ENCODE data around the gene PRSS12. TPM values are rescaled to one million over a fixed set of nuclear protein-coding genes. Genes with fewer than 3 reads are reported as not detected.

Gene PRSS12
- total RNA-seq, 1 experiment from 2014 or later = 13.8 TPM

DNA sequence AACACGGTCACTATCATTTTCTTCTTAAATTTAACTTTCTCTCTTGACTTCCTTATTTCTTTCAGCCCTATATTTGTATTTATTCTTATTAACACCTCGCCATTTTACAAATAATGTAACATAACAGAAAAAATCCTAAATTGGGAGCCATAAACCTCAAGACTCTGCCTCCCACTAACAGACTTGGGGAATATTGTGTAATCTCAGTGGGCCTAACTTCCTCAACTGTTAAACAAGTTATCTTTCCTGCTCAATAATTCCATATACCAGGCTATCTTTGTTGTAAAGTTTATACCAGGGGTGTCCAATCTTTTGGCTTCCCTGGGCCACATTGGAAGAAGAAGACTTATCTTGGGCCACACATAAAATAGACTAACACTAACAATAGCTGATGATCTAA lies 26.2 kb downstream of the PRSS12 start:
- no peak overlapping the region for H3K4me3 ChIP-seq (replicated peaks in 1 of 2; ENCODE audit: low read depth in 1 of 2, low read length in 2 of 2)
- ChIA-PET POLR2A (no interaction called here), CTCF (no interaction called here), RAD21 (ENCODE audit: low non-redundant PET in 1 of 2, low total read pairs in 2 of 2, uncharacterized antibody in 2 of 2, unreplicated experiment in 2 of 2) (no interaction called here)
- intact Hi-C loops (cut with micrococcal nuclease) = no loop called here
- H3K9me2 ChIP-seq (ENCODE audit: insufficient read depth) = no peaks in the 10 kb centered on the region
- H2AFZ ChIP-seq (ENCODE audit: low read depth, low read length, poor library complexity, severe bottlenecking) = no peak overlapping the region
- H3K36me3 ChIP-seq (ENCODE audit: control insufficient read depth in 1 of 2, insufficient read depth in 2 of 2, low read length in 2 of 2) = no peaks in the 10 kb centered on the region
- H4K20me1 ChIP-seq (ENCODE audit: insufficient read depth) = no peaks in the 10 kb centered on the region
- no peak overlapping the region for H3K9ac ChIP-seq (ENCODE audit: low read length)
- no TSS peak for BruUV-seq (replicated peaks)
- ATAC-seq (no peak), DNase-seq (ENCODE audit: low read depth, low spot score) (no peak)
- H3K79me2 ChIP-seq (ENCODE audit: insufficient read depth, low read length) = no peaks in the 10 kb centered on the region
- H3K27ac ChIP-seq (ENCODE audit: low read depth, low read length) = no peak overlapping the region
- no peak overlapping the region for H3K4me2 ChIP-seq (ENCODE audit: low read length)
- no peaks in the 10 kb centered on the region for H3K9me3 ChIP-seq (ENCODE audit: control insufficient read depth in 1 of 2, insufficient read depth in 1 of 2, low read depth in 1 of 2, low read length in 2 of 2)
- no peaks in the 10 kb centered on the region for H3K4me1 ChIP-seq (ENCODE audit: control insufficient read depth in 1 of 2, insufficient read depth in 2 of 2, low read length in 2 of 2)
- H3K27me3 ChIP-seq (ENCODE audit: insufficient read depth, low read length) = no peaks in the 10 kb centered on the region
- no peak for TF ChIP-seq ZBTB33 (IDR thresholded peaks at IDR 0.05; ENCODE audit: extremely low read depth, insufficient replicate concordance, low read length)
- no peak for TF ChIP-seq POLR2A (IDR thresholded peaks at IDR 0.05; ENCODE audit: borderline replicate concordance, extremely low read depth, insufficient read depth, insufficient read length)
- TF ChIP-seq JUND (IDR thresholded peaks at IDR 0.05) = no peak
- no peak for TF ChIP-seq YY1 (IDR thresholded peaks at IDR 0.05; ENCODE audit: extremely low read depth, insufficient replicate concordance, low read depth, low read length)
- no peak for TF ChIP-seq ELF1 (IDR thresholded peaks at IDR 0.05; ENCODE audit: borderline replicate concordance, low read depth)
- TF ChIP-seq CBX3 (IDR thresholded peaks at IDR 0.05; ENCODE audit: low read depth) = no peak
- no peak for TF ChIP-seq CTCF (IDR thresholded peaks at IDR 0.05 in 2 of 3, conservative IDR thresholded peaks at IDR 0.05 in 1 of 3; ENCODE audit: borderline replicate concordance in 1 of 3, insufficient read depth in 1 of 3, low read depth in 2 of 3, low read length in 2 of 3)
- TF ChIP-seq ZFX (IDR thresholded peaks at IDR 0.05) = no peak
- no peak for TF ChIP-seq EZH2 (IDR thresholded peaks at IDR 0.05)
- no peak for TF ChIP-seq EZH2phosphoT487 (IDR thresholded peaks at IDR 0.05; ENCODE audit: borderline replicate concordance)
- TF ChIP-seq SRF (IDR thresholded peaks at IDR 0.05; ENCODE audit: low read depth) = no peak
- no peak for TF ChIP-seq SIN3A (IDR thresholded peaks at IDR 0.05; ENCODE audit: low read depth)
- TF ChIP-seq, protein P1, sequence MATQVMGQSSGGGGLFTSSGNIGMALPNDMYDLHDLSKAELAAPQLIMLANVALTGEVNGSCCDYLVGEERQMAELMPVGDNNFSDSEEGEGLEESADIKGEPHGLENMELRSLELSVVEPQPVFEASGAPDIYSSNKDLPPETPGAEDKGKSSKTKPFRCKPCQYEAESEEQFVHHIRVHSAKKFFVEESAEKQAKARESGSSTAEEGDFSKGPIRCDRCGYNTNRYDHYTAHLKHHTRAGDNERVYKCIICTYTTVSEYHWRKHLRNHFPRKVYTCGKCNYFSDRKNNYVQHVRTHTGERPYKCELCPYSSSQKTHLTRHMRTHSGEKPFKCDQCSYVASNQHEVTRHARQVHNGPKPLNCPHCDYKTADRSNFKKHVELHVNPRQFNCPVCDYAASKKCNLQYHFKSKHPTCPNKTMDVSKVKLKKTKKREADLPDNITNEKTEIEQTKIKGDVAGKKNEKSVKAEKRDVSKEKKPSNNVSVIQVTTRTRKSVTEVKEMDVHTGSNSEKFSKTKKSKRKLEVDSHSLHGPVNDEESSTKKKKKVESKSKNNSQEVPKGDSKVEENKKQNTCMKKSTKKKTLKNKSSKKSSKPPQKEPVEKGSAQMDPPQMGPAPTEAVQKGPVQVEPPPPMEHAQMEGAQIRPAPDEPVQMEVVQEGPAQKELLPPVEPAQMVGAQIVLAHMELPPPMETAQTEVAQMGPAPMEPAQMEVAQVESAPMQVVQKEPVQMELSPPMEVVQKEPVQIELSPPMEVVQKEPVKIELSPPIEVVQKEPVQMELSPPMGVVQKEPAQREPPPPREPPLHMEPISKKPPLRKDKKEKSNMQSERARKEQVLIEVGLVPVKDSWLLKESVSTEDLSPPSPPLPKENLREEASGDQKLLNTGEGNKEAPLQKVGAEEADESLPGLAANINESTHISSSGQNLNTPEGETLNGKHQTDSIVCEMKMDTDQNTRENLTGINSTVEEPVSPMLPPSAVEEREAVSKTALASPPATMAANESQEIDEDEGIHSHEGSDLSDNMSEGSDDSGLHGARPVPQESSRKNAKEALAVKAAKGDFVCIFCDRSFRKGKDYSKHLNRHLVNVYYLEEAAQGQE (IDR thresholded peaks at IDR 0.05; ENCODE audit: low read depth) = no peak
- no peak for TF ChIP-seq EGR1 (IDR thresholded peaks at IDR 0.05; ENCODE audit: low read depth)
- TF ChIP-seq FOSL1 (IDR thresholded peaks at IDR 0.05; ENCODE audit: low read depth) = no peak
- no peak for TF ChIP-seq TCF7L2 (IDR thresholded peaks at IDR 0.05; ENCODE audit: borderline replicate concordance, extremely low read depth, insufficient read depth, insufficient read length)
- no peak for TF ChIP-seq ZNF274 (IDR thresholded peaks at IDR 0.05; ENCODE audit: low read depth, low read length)
- TF ChIP-seq MAX (IDR thresholded peaks at IDR 0.05) = no peak
- TF ChIP-seq SP1 (IDR thresholded peaks at IDR 0.05; ENCODE audit: low read depth) = no peak
